GM21723 (cell line): ENCODE data around the gene DMAC2.
A peak's percentile ranks its signal among the peaks of the same experiment; 100 is the strongest.
"Not testable (repeated sequence)": the region's sequence is repeated elsewhere in the genome, so short reads cannot be mapped to it uniquely, and the experiment has no call there.

Source experiments
- ATAC-seq: cut with Tn5 transposase; IDR thresholded peaks from one replicate; pipeline ENCODE4 v1.9.1; 2021; ENCODE audit warnings: mild to moderate bottlenecking, moderate library complexity; ENCODE audit not compliant: unreplicated experiment

Gene DMAC2

DNA sequence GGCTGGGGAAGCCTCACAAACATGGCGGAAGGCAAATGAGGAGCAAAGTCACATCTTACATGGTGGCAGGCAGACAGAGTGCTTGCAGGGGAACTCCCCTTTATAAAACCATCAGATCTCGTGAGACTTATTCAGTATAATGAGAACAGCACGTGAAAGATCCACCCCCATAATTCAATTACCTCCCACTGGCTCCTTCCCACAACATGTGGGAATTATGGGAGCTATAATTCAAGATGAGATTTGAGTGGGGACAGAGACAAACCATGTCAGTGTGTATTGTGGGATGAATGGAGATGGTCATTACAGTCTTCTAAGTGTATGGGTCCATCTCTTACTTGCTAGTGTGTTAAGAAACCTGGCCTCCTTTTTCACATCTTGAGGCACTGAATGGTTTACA, 37.7 kb downstream of the DMAC2 start:
- no peak for ATAC-seq

DNA sequence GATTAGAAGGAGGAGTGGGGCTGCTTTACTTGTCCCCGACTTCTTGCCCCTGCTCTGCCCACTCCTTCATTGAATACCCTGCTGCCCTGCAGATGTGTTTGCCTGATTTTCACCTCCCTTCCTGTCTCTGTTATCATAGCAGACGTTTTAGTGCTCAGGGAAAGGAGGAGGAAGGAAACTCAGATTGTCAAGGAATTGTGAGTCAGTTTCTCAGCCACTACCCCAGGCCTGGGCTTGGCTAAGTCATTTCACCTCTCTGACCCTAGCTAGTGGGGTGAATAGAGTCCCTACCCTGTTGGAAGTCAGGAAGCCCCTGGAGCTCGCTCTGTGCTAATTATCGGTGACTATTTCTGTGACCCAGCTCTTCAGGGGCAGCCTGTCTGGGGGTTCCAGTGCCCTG, 38.2 kb downstream of the DMAC2 start:
- ATAC-seq, result no peak

DNA sequence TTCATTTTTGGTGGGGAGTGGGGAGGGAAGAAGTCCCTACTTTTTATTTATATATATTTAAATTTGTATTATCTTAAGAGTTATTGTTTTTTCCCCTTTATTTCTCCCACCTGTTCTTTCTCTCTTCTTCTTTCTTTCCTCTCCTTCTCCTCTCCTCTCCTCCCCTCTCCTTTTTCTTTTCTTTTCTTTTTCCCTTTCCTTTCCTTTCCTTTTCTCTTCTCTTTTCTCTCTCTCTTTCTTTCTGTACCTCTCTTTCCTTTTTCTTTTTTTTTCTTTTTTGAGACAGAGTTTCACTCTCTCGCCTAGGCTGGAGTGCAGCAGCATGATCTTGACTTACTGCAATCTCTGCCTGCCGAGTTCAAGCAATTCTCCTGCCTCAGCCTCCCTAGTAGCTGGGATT, 40.2 kb downstream of the DMAC2 start:
- no peak for ATAC-seq

DNA sequence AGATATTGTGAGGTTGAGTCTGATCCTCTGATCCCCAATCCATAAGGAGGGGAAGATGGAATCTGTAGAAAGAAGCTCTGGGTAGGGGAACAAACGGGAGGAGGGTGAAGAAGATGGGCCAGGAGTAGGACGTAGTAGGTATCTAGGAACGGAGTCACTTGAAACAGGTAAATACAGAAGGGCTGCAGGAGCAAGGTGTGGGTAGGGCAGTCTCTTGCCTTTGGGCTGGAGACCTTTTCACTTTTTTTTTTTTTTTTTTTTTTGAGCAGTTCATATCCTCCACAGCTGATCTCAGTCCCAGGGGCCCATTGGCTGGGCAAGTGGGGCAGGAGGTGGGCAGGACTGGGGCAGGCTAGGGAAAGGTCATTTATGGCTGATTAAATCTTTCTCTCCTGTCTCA, 40.6 kb downstream of the DMAC2 start:
- no peak for ATAC-seq

DNA sequence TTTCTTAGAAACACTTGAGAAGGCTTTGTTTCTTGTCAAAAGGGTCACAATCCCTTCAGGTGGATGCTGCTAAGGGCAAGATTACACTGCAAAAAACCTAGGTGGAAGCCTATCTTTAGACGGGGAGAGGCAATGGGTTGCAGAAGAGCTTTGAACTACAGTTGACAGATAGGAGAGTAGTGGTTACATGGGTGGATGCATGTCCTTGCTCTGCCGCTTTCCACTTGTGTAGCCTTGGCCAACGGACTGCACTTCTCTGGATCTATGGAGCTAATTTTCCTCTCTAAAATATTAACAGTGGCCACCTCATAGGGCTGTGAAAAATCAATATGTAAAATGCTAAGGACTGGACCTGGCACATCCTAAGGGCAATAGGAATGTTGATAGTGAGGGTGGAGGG, 41.1 kb downstream of the DMAC2 start:
- ATAC-seq, result no peak

DNA sequence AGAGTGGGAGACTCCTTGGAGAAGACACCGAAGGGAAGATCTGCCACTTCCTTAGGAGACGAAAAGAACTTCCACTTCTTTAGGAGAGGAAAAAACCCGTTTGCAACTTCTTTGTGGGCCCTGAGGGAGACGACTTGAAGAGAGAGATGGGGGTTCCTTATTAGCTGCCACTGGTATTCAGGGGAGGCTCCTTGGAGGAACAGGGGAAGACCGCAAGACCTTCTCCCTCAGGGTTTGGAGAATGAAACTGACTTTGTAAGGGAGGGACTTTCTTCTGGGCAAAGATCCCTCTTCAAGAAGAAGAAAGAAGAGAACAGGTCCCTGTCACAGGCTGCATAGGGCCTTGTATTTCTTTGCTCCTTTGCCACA, 41.7 kb downstream of the DMAC2 start:
- no peak for ATAC-seq

DNA sequence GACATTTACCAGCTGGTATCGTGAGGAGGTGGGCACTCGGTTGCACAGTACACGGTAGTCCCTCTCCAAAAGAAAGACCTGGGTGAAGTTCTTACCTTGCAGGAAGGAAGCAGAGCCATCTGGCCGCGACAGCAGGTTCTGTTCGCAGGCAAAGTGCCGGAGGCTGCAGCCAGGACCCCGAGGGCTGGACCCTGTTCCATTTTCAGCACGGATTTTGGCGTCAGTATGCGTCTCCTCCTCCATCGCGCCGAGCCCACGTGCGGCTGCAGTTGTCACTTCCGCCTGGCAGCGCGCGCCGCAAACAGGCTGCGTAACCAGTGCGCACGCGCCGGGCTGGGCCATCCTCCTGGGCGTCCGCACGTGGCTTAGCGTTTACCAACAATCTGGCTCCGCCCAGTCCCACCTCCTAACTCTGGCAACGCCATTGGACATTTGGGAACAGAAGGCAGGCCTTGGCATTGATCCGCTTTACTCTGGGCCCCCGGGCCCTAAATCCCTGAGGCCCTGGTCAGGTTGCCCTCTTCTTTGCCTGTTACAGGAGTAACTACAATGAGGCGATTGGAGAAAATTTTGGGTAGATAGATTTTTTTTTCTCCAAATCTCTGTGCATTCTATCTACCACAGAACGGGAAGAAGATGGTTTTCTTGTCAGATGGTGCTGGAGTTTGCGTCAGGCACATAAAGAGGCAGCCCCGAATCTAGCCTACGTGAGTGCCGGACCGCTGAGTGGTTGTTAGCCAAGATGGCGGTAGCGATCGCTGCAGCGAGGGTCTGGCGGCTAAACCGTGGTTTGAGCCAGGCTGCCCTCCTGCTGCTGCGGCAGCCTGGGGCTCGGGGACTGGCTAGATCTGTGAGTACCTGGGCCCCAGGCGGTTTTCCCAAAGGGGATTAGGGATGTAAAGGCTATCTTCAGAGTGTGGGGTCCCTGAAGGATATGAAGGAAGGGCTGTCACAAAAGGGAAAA, 42.3 kb downstream of the DMAC2 start, which contains the start of the genes BCKDHA and EXOSC5:
TSS of gene BCKDHA (plus strand) at position 733 of the 964 bp plus-strand sequence. CDS start at position 743, 10 bp downstream.
TSS of gene EXOSC5 (minus strand) at position 274 of the 964 bp plus-strand sequence. CDS start at position 243, 31 bp downstream.
- ATAC-seq, result peak; percentile 78

DNA sequence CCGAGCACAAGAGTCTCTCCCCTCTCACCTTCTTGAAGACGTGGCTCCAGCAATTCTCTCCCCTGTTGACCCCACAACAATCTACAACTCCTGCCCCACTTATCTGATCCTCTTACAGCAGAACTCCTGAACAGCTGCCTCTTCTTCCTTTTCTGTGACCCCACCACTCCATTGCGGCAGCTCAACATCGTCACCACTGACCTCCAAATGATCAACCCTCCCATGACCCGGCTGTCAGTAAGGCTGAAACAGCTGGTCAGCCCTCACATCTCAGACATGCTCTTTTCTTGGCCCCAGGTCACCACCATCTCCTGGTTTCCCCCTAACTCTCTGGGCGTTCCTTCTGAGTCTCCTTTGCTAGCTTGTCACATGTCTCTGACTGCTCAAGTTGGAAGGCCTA, 44.4 kb downstream of the DMAC2 start:
- ATAC-seq, result no peak

DNA sequence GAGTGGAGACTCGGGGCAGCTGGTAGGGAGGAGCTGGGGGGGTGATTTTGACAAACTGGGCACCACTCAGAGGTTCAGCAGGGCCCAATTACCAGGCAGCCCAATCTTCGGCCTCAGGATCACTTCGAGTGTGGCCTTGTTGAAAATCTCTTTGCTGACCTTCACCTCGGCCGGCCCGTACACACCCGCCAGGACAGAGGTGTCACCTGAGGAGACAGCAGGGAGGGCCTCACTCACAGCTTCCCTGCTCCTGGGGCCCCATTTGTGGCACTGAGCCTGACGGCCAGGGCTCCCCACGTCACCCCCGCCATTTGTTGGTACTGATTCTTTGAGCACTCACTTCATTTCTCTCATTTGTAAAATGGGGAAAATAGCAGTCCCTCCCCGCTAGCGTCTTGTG, 46.9 kb downstream of the DMAC2 start:
- no peak for ATAC-seq

DNA sequence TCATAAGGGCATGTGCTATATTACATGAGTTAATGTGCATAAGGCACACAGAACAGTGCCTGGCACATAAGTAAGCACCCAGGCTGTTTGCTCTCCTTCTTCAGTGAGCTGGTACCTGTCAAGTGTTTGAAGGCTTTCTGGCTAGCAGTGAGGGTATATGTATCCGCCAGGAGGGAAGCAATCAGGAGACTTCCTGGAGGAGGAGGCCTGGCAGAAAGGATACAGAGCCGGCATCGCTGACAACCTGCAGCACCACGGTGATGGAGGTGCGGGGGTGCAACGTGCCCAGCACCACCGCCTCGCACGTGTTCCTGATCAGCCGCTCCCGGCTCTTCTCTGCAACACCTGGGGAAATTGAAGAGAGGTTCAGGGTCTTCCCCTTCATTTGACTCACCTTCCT, 48.1 kb downstream of the DMAC2 start:
- no peak for ATAC-seq

DNA sequence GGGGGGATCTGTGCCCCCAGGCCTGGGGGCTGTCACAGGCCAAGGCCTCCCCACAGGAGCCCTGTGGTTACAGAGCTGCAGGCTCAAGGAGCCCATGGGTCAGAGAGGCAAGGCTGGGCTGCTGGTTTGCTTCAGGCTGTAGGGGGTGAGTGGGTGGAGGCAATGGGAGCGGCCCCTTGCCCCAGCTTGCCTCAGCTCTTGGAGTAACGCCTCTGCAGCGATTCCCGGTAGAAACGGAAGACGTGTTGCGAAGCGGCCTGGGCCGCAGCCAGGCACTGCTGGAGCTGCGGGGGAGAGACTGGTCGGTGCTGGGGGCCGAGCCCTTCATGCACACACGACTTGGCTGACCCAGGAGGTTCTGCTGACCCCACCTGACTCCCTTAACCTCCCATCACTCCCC, 53.3 kb downstream of the DMAC2 start:
- ATAC-seq, result no peak

DNA sequence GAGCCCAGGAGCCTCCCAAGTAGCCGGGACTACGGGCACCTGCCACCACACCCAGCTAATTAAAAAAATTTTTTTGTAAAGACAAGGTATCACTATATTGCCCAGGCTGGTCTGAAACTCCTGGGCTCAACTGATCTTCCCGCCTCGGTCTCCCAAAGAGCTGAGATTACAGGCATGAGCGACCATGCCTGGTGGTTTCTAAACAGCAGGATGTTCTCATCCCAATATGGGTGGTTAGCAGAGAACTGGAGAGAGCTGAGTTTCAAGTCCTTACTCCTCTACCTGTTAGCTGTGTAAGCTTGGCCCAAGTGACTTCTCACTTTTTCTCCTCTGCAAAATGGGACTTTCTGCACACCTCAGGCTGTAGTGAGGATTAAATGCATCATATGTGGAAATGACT, 55.4 kb downstream of the DMAC2 start:
- ATAC-seq, result no peak

DNA sequence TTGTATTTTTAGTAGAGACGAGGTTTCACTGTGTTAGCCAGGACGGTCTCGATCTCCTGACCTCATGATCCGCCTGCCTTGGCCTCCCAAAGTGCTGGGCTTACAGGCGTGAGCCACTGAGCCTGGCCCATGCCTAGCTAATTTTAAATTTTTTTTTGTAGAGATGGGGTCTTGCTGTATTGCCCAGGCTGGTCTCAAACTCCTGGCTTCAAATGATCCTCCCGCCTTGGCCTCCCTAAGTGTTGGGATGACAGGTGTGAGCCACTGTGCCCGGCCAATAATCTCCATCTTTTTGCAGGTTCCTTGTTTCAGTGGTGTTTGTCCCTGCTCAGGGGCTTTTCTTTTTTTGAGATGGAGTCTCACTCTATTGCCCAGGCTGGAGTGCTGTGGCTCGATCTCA, 58.2 kb downstream of the DMAC2 start:
- ATAC-seq, result not testable (repeated sequence)
